Activated B cell treated with CpG ODN at 0.5 μM for 24 hours (primary cell): ENCODE data around the gene UTY. TPM values are rescaled to one million over a fixed set of nuclear protein-coding genes. Genes with fewer than 3 reads are reported as not detected.

Experiments used
- ATAC-seq: fragments of 200-7000 bp; cut with Tn5 transposase; one replicate; pipeline ENCODE4 v1.10.0; 2021; ENCODE audit warnings: low read depth, mild to moderate bottlenecking, moderate library complexity
- CTCF ChIA-PET: fragments of 350-600 bp; sonication (Branson Sonifier 250); formaldehyde crosslinking; loops from one replicate; lab custom pipeline; 2021; ENCODE audit warnings: antibody characterized with exemption; lab: Charles Lee
- POLR2A ChIA-PET: fragments of 350-600 bp; sonication (Branson Sonifier 250); formaldehyde crosslinking; loops from one replicate; lab custom pipeline; 2021; ENCODE audit warnings: antibody characterized with exemption; lab: Charles Lee
- DNase-seq: peaks from one replicate; pipeline ENCODE4 v3.0.0; 2022
- H3K27ac Mint-ChIP-seq: one replicate; pipeline ENCODE4 v1.8.0; 2020; ENCODE audit warnings: mixed read lengths
- H3K27me3 Mint-ChIP-seq: one replicate; pipeline ENCODE4 v1.8.0; 2021; ENCODE audit warnings: mixed read lengths
- H3K36me3 Mint-ChIP-seq: one replicate; pipeline ENCODE4 v1.8.0; 2021; ENCODE audit warnings: low read depth, mixed read lengths
- H3K4me1 Mint-ChIP-seq: one replicate; pipeline ENCODE4 v1.8.0; 2021; ENCODE audit warnings: mixed read lengths
- H3K4me3 Mint-ChIP-seq: one replicate; pipeline ENCODE4 v1.8.0; 2020; ENCODE audit warnings: mild to moderate bottlenecking, mixed read lengths
- H3K9me3 Mint-ChIP-seq: one replicate; pipeline ENCODE4 v1.8.0; 2020; ENCODE audit warnings: mixed read lengths
- intact Hi-C: fragments of 100-400 bp; cut with micrococcal nuclease; formaldehyde crosslinking; loops from one replicate; pipeline ENCODE4 v1.15.1; 2024
- total RNA-seq: library from RNA; stranded (reverse); gene quantifications from 2 replicates; pipeline ENCODE4 v1.2.3, GENCODE V29; 2022
- TF ChIP-seq, protein P1 (sequence below): fragments of 200-600 bp; IDR thresholded peaks from one replicate; pipeline ENCODE4 v1.8.0; 2022; ENCODE audit warnings: antibody characterized with exemption, mild to moderate bottlenecking

UTY gene
- total RNA-seq, 1 donor from 2014 or later, result 65.0 TPM

DNA sequence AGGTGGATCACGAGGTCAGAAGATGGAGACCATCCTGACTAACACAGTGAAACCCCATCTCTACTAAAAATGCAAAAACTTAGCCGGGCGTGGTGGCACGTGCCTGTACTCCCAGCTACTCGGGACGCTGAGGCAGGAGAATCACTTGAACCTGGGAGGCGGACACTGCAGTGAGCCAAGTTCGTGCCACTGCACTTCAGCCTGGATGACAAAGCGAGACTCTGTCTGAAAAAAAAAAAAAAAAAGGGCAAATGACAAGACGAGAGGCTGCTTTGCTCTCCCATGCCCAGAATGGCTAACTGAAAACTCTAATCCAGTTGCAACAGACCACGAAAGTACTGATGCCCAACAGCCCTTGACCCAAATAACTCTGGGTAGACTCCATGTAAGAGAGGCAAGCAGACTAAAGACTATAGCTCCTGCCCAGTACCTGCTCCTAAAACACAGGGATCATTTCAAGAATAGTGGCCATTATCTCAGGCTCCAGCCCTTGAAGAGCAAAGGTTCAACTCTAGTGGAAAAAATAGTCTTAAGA is 29.2 kb downstream of the UTY start:
- Mint-ChIP-seq H3K36me3 (peaks cover 39% of the 10 kb centered on the region), H3K27me3 (no peaks in the 10 kb centered on the region), H3K9me3 (no peaks in the 10 kb centered on the region), H3K4me1 (peaks cover 26% of the 10 kb centered on the region), H3K27ac (no peak overlapping the region), H3K4me3 (no peak overlapping the region)
- ATAC-seq, result no peak
- ChIA-PET CTCF (no interaction called here), POLR2A (no interaction called here)
- intact Hi-C loops, result no loop called here
- TF ChIP-seq, protein P1, sequence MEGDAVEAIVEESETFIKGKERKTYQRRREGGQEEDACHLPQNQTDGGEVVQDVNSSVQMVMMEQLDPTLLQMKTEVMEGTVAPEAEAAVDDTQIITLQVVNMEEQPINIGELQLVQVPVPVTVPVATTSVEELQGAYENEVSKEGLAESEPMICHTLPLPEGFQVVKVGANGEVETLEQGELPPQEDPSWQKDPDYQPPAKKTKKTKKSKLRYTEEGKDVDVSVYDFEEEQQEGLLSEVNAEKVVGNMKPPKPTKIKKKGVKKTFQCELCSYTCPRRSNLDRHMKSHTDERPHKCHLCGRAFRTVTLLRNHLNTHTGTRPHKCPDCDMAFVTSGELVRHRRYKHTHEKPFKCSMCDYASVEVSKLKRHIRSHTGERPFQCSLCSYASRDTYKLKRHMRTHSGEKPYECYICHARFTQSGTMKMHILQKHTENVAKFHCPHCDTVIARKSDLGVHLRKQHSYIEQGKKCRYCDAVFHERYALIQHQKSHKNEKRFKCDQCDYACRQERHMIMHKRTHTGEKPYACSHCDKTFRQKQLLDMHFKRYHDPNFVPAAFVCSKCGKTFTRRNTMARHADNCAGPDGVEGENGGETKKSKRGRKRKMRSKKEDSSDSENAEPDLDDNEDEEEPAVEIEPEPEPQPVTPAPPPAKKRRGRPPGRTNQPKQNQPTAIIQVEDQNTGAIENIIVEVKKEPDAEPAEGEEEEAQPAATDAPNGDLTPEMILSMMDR, result no peak
- DNase-seq, result no peak

DNA sequence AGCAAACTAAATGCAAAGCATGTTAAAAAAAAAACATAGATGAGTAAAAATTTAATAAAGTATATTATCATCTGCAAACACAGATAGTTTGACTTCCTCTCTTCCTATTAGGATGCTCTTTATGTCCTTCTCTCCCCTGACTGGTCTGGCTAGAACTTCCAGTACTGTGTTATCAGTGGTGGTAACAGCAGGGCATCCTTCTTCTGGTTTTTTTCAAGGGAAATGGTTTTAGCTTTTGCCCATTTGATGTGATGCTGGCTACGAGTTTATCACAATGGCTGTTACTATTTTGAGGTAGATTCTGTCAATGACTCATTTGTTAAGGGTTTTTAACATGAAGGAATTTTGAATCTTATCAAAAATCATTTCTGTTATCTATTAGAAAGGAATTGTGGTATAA is 34.3 kb downstream of the UTY start:
- TF ChIP-seq, protein P1, result no peak
- POLR2A ChIA-PET, result no interaction called here
- Mint-ChIP-seq H3K27ac (no peak overlapping the region), H3K36me3 (peaks cover 44% of the 10 kb centered on the region), H3K9me3 (no peaks in the 10 kb centered on the region), H3K27me3 (no peaks in the 10 kb centered on the region), H3K4me1 (peaks cover 7% of the 10 kb centered on the region), H3K4me3 (peak overlapping the region; percentile 19)
- DNase-seq, result no peak
- CTCF ChIA-PET, result no interaction called here
- ATAC-seq, result no peak
- intact Hi-C loops, result no loop called here

DNA sequence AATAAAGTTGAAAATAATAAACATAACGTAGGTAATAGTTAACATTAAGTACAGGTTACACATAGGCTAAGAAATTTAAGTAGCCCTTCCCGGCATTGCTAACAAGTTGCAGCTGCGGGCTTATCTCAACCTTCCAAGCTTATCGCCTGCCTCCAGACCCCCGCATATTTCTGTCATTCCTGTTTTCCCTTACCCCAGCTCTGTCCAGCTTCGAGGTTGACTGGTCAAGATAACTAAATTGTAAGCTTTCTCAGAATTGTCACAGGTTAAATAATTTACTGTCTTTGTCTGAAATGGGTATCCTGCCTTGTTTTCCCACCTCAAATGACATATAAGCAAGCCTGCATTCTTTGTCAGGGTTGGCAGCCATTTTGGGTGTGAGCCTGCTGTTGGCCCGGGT is 36.7 kb downstream of the UTY start:
- H3K27ac Mint-ChIP-seq, result no peak overlapping the region
- H3K4me1 Mint-ChIP-seq, result peaks cover 7% of the 10 kb centered on the region
- intact Hi-C loops, result no loop called here
- H3K9me3 Mint-ChIP-seq, result no peaks in the 10 kb centered on the region
- H3K36me3 Mint-ChIP-seq, result peaks cover 45% of the 10 kb centered on the region
- POLR2A ChIA-PET, result no interaction called here
- CTCF ChIA-PET, result no interaction called here
- no peak overlapping the region for H3K4me3 Mint-ChIP-seq
- no peak for ATAC-seq
- TF ChIP-seq, protein P1, result no peak
- DNase-seq, result no peak
- no peaks in the 10 kb centered on the region for H3K27me3 Mint-ChIP-seq

DNA sequence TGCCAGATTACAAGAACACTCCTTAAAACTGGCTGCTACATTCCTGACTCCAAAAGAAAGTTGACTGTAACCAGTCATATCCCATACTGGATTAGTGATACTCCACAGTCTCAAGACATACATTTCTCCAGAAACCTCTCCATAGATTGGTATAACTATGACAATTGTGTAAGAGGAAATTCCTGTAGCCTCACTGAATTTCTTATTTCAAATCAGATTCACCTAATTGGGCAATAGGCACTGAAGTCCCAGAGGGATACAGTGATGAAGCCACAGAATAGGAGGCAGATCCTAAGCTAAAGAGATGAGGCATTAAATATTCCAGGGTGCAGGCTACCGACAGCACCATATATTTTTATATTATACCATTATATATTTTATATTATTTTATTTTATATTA is 39.0 kb downstream of the UTY start:
- no peak for DNase-seq
- no peak overlapping the region for H3K4me3 Mint-ChIP-seq
- TF ChIP-seq, protein P1, result no peak
- H3K4me1 Mint-ChIP-seq, result peaks cover 17% of the 10 kb centered on the region
- H3K27me3 Mint-ChIP-seq, result no peaks in the 10 kb centered on the region
- H3K36me3 Mint-ChIP-seq, result peaks cover 41% of the 10 kb centered on the region
- H3K9me3 Mint-ChIP-seq, result no peaks in the 10 kb centered on the region
- ATAC-seq, result no peak
- H3K27ac Mint-ChIP-seq, result no peak overlapping the region
- ChIA-PET CTCF (no interaction called here), POLR2A (interaction anchor here (0.6 kb wide), 1 partner anchor 40 kb away, joined by 3 read pairs; no protein-coding TSS in a partner anchor)
- intact Hi-C loops, result no loop called here

- peaks cover 7% of the 10 kb centered on the region for H3K9me3 Mint-ChIP-seq
- DNase-seq, result peak; percentile 20
- ATAC-seq, result peak; percentile 85
- no peaks in the 10 kb centered on the region for H3K27me3 Mint-ChIP-seq
- TF ChIP-seq, protein P1, result no peak
- intact Hi-C loops, result loop anchor here (1.0 to 5.0 kb wide), 2 partner anchors 41 to 293 kb away; no protein-coding TSS in a partner anchor
- H3K36me3 Mint-ChIP-seq, result peaks cover 45% of the 10 kb centered on the region
- H3K27ac Mint-ChIP-seq, result peak overlapping the region; percentile 85
- ChIA-PET CTCF (interaction anchor here (1.4 kb wide), 1 partner anchor 302 kb away, joined by 5 read pairs; no protein-coding TSS in a partner anchor), POLR2A (no interaction called here)
- peaks cover 43% of the 10 kb centered on the region for H3K4me1 Mint-ChIP-seq
- H3K4me3 Mint-ChIP-seq, result peak overlapping the region; percentile 89
These were observed 43.6 kb downstream of the UTY start for GRCh38 chrY:13435968-13436937.
